LNCAP (cell line): ENCODE results near the gene WDR26.

Experiments
- TF ChIP-seq, protein P1 (sequence below): fragments of 450-650 bp; IDR thresholded peaks from 2 replicates; pipeline ENCODE4 v1.5.1; 2017; ENCODE audit warnings: mild to moderate bottlenecking

Gene WDR26

DNA sequence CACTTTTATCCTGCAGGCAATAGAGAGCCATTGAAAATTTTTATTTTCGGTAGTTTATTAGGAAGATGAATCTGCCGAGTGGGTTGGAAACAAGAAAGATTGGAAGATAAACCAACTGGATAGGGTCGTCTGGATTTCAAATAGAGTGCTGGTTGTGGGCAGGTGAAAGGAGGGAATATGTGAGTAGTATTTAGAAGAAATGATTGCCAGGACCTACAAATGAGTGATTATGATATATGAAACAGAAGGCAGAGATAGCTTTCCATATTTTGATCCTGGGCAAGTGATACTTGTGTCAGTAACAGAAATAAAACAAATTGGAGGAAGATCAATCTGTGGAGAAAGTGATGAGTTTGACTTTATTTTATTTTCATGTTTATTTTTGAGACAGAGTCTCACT lies 75.4 kb downstream of the WDR26 start:
- TF ChIP-seq, protein P1, sequence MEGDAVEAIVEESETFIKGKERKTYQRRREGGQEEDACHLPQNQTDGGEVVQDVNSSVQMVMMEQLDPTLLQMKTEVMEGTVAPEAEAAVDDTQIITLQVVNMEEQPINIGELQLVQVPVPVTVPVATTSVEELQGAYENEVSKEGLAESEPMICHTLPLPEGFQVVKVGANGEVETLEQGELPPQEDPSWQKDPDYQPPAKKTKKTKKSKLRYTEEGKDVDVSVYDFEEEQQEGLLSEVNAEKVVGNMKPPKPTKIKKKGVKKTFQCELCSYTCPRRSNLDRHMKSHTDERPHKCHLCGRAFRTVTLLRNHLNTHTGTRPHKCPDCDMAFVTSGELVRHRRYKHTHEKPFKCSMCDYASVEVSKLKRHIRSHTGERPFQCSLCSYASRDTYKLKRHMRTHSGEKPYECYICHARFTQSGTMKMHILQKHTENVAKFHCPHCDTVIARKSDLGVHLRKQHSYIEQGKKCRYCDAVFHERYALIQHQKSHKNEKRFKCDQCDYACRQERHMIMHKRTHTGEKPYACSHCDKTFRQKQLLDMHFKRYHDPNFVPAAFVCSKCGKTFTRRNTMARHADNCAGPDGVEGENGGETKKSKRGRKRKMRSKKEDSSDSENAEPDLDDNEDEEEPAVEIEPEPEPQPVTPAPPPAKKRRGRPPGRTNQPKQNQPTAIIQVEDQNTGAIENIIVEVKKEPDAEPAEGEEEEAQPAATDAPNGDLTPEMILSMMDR = no peak

DNA sequence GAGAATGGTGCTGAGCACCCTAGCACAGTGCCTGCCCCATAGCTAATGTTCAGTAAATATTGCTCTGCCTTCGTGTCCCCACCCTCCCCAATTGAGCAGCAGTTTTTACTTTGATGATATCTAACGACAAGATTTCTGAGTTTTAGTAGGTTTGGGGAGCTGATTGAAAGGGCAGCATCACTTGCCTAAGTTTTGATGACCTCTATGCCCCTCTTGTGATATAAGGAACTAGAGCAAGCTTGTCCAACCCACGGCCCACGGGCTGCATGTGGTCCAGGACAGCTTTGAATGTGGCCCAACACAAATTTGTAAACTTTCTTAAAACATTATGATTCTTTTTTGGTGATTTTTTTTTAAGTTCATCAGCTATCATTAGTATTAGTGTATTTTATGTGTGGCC lies 76.4 kb downstream of the WDR26 start:
- TF ChIP-seq, protein P1 = no peak

DNA sequence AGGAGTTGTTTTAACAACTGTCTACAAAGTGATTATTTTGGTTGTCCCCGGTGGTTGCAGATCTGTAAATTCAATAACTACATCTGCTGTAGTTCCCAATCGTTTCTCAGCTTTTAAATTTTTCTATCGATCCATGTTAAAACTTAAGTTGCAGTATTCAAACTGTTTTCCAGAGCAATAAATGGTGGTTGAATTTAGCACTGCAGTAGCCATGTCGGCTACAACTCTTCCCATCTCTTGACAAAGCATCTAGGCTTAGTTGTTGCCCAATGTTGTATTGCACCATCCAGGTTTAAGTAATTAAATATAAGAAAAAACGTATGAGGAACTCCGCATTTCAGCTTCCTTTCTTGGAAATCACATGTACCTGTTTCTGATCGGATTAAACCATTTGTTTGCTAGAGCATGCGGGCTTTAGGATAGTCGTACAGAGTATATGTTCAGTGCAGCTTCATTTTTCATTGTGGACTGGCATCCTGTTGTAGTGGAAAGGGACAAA lies 76.9 kb downstream of the WDR26 start:
- TF ChIP-seq, protein P1 = no peak

DNA sequence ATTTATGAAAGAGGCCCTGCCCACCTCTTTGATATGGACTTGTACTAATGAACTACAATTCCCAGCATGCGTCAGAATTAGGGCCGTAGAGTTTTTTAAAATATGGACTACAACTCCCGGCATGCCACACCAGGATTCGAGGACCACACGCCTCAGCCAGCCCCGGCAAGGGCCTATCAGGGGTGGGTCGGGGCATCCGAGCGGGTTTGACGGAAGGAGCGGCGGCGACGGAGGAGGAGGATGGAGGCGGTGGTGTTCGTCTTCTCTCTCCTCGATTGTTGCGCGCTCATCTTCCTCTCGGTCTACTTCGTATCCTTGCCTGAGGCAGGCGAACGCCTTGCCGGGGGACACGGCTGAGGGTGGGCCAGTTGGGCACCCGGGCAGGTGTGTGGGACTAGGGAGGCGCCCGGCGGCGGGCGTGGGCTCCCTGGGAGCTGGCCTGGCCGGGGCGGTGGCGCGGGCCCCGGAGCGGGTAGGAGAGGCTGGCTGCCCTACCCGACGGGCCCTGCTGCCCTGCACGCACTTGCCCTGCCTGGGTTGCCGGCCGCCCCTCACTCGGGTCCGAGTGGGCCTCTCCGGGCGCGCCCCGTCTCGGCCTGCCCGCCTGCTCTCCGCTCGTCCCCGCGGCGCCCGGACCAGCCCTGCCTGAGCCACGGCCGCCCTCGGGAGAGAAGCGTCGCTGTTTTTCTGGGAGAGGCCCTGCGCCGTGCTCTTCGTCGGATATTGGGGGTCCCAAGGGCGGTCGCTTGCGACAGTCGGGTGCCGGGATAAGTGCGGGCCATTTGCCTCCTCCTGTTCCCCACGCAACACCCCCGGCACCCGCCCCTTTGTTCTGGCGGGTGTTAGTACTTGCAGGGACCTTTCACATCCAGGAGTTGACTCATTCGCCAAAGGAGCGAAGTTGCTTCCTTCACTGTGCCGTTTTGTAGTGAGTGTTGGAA lies 77.6 kb downstream of the WDR26 start, which contains the start of gene CNIH4:
Gene CNIH4 (plus strand): TSS at position 195 of the 941 bp plus-strand sequence. CDS start 46 bp downstream, at position 241.
- TF ChIP-seq, protein P1 = no peak

DNA sequence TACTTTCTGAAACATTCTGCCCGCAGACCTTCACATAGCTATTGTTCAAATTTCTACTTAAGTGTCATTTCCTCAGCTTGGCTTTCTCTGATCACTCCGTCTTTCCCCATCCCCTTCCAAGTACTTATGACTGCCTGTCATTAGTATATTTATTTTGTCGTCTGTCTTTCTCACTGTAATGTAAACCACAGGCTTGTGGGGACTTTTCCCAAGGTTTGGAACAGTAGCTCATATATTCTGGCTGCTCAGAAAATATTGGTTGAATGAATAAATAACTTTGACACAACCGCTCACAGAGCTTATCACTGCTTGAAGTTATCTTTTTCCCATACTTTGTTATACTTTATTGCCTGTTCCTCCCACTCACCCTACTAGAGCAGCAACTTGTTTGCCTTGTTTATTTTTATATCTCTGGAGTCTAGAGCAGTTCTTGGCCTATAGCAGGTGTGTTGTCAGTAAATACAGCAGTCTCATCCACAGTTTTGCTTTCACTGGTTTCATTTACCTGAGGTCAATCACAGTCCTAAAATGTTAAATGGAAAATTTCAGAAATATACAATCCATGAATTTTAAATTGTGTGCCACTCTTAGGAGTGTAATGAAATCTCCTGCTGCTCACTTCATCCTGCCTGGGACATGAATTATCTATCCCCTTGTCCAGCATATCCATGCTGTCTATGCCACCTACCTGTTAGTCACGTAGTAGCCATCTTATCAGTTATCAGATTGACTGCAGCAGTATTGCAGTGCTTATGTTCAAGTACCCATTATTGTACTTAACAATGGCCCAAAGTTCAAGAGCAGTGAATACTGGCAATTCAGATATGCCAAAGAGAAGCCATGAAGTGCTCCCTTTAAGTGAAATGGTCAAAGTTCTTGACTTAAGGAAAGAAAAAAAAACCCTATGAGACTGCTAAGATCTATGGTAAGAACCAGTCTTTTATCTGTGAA lies 80.3 kb downstream of the WDR26 start:
- TF ChIP-seq, protein P1 = no peak

DNA sequence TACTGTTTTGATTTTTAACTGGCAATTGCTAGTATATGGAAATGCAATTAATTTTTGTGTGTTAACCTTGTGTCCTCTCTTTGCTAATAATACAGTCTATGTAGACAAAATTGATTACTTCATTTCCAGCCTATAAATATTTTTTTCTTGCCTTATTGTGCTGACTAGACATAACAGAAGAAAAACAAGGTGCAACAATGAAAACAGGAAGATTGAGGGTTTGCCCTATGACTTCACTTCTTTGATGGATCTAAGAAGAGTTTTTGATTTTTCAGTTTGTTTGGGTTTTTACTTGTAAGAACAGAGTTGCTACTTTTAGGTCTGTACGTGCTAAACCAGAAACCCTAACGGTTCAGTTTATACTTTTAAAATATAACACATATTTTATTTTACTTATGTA lies 86.5 kb downstream of the WDR26 start:
- TF ChIP-seq, protein P1 = no peak

DNA sequence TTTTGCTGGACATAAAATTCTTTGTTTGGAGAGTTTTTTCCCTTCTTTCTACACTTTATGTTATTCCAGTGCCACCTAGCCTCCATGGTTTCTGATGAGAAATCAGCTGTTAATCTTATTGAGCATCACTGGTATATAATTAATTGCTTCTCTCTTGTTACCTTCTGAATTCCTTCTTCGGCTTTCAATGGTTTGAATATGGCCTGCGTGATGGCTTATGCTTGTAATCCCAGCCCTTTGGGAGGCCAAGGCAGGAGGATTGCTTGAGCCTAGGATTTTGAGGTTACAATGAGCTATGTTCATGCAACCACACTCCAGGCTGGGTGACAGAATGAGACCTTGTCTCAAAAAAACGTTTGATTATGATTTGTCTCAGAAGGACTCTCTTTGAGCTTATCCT lies 90.9 kb downstream of the WDR26 start:
- TF ChIP-seq, protein P1 = no peak
